BLaER1 treated with 17β-estradiol and CSF1 and Interleukin-3, amounts not matched to agents 10 nM and 100 nM (cell line): ENCODE results near the gene AKAP14.

Source experiments
- H3K27ac ChIP-seq, 11 experiments: shearing (Covaris generic); formaldehyde crosslinking; 2 replicates each; pipeline ENCODE4 v1.8.1; 2022
- H3K27me3 ChIP-seq, 11 experiments: shearing (Covaris generic); formaldehyde crosslinking; 2 replicates each; pipeline ENCODE4 v1.8.1; 2022
- H3K36me3 ChIP-seq, 11 experiments: shearing (Covaris generic); formaldehyde crosslinking; 2 replicates each; pipeline ENCODE4 v1.8.1; 2022
- H3K4me1 ChIP-seq, 10 experiments: shearing (Covaris generic); formaldehyde crosslinking; 2 replicates each; pipeline ENCODE4 v1.8.1; 2022
- H3K4me2 ChIP-seq, 11 experiments: shearing (Covaris generic); formaldehyde crosslinking; 2 replicates each; pipeline ENCODE4 v1.8.1; 2022
- H3K4me3 ChIP-seq, 10 experiments: shearing (Covaris generic); formaldehyde crosslinking; 2 replicates each; pipeline ENCODE4 v1.8.1; 2022
- H3K9ac ChIP-seq, 11 experiments: shearing (Covaris generic); formaldehyde crosslinking; 2 replicates each; pipeline ENCODE4 v1.8.1; 2022
- H3K9me3 ChIP-seq, 11 experiments: shearing (Covaris generic); formaldehyde crosslinking; replicated peaks in 1 of 11; 2 replicates each; pipeline ENCODE4 v1.8.1; 2022
- H4K20me1 ChIP-seq, 11 experiments: shearing (Covaris generic); formaldehyde crosslinking; 2 replicates each; pipeline ENCODE4 v1.8.1; 2022
- Cebpa-rat ChIP-seq, 11 experiments: shearing (Covaris generic); IDR thresholded peaks; 2 replicates each; pipeline ENCODE4 v1.8.1; 2022

AKAP14 gene

DNA sequence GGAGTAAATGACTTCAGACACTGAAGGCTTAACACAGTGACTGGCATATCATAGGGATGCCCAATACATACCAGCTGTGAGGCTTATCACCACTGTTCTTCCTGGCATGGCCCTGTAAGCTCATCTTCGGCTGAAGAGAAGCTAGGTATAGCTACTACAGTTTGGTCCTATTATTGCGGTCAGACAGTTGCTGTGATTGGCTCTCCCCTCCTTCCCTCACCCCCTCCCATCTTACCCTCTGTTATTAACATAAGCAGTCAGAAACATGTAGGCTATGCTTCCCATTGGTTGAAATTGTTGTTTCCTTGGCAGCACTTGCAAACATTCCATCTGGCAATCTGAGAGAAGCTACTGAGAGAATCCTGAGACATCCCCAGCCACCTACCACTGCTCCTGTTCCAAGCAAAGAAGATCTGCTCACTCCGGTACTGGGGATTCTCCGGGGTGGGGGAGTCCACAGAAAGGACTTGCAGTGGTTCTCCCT lies at the start of gene AKAP14:
Gene AKAP14, plus strand, starts transcription at position 51 of the 484 bp plus-strand sequence. CDS start 7,331 bp downstream, outside the sequence.
- no peak within 1 kb of the TSS for H3K4me3 ChIP-seq
- TF ChIP-seq Cebpa-rat (IDR thresholded peaks at IDR 0.05): no peak
- no peak within 1 kb of the TSS for H3K27ac ChIP-seq
- no peaks in the 10 kb centered on the region for H3K36me3 ChIP-seq
- H3K9me3 ChIP-seq: no peaks in the 10 kb centered on the region
- H3K27me3 ChIP-seq: no peaks in the 10 kb centered on the region
- peaks cover 0 to 15% (median 0%) of the 10 kb centered on the region in 10 experiments; a peak in 5 of 20 replicates for H3K4me1 ChIP-seq
- no peaks in the 10 kb centered on the region for H4K20me1 ChIP-seq
- H3K4me2 ChIP-seq: no peak within 1 kb of the TSS
- H3K9ac ChIP-seq: no peak within 1 kb of the TSS

DNA sequence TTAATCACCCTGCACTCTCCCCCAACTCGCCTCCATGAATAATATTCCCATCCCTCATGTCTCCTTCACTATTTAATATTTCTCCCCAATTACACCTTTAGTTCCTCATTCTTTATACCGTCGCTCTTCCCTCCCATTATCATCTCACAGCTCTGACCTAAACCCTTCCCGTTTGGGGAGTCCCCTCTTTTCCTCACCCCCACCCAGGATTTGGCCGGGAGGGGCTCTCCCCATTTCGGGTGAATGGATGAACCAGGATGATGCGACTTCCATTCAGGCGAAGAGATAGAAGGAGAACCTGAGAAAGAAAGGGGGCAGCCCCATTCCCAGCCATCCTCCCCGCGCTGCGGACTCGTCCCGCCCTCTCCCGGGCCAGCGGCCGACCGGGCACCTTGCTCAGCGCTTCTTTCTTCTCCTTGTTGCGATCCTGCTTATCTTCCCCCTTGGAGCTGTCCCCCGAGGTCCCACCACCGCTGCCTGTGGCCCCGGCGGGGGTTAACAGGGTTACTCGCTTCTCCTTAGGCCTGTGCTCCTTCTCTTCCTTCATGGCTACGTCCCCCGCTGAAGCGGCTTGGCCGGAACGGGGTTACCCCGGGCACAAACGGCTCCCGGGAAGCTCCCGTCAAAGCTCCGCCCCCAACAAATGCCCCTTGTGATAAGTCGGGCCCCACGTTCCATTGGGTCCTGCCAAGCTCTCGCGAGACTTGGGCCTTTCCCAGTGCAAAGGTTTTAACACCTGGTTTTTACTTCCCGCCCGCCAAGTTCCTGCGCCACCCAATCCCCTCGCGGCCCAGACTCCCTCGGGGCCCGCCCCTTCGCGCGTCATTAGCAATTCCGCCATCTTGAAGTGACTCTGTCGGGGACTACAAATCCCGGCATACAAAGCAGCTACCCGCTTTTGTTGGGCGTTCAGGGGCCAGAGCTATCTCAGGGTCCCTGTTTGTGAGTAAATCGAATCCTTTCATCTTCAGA lies 43.0 kb upstream of the AKAP14 start, which contains the start of gene UPF3B:
Gene UPF3B, minus strand, starts transcription at position 582 of the 972 bp plus-strand sequence. Its CDS starts 35 bp downstream, at position 547.
- Histone ChIP-seq H3K4me2 (peak within 1 kb of the TSS; percentile 68 to 83 (median 73)), H3K27me3 (no peaks in the 10 kb centered on the region), H3K9me3 (peaks cover 0 to 6% (median 0%) of the 10 kb centered on the region in 11 experiments; a peak in 2 of 22 replicates), H4K20me1 (no peaks in the 10 kb centered on the region; a peak in 1 of 22 replicates), H3K27ac (peak within 1 kb of the TSS; percentile 60 to 88 (median 82)), H3K4me1 (peaks cover 0 to 12% (median 8%) of the 10 kb centered on the region in 10 experiments; a peak in 9 of 20 replicates), H3K36me3 (peaks cover 4 to 32% (median 20%) of the 10 kb centered on the region in 11 experiments; a peak in 19 of 22 replicates), H3K4me3 (peak within 1 kb of the TSS; percentile 65 to 83 (median 74)), H3K9ac (peak within 1 kb of the TSS; percentile 80 to 90 (median 87))
- TF ChIP-seq Cebpa-rat (IDR thresholded peaks at IDR 0.05): no peak

DNA sequence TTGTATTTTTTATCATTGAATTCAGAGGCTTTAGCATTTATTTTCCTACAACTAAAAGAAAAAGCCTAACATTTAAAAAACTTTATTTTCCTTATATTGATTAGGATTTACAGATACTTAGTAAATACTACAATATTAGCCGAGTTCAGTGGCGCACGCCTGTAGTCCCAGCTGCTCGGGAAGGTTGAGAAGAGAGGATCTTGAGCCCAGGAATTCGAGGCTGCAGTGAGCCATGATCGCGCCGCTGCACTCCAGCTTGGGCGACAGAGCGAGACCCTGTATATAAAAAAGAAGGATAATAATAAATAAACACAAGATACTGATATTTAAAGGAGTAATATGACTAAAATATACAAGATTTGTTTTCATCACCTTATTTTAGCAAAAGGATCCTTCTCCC lies 42.2 kb upstream of the AKAP14 start:
- peaks cover 0 to 12% (median 8%) of the 10 kb centered on the region in 10 experiments; a peak in 9 of 20 replicates for H3K4me1 ChIP-seq
- H3K27ac ChIP-seq: peak overlapping the region in 9 of 11 experiments; percentile 8 to 88 (median 48); a peak in 14 of 22 replicates
- H3K9me3 ChIP-seq: peaks cover 0 to 6% (median 0%) of the 10 kb centered on the region in 11 experiments; a peak in 2 of 22 replicates
- peaks cover 4 to 26% (median 13%) of the 10 kb centered on the region in 11 experiments; a peak in 18 of 22 replicates for H3K36me3 ChIP-seq
- H3K9ac ChIP-seq: peak overlapping the region; percentile 57 to 90 (median 87); a peak in 21 of 22 replicates
- H3K27me3 ChIP-seq: no peaks in the 10 kb centered on the region
- H3K4me3 ChIP-seq: peak overlapping the region; percentile 65 to 83 (median 74)
- TF ChIP-seq Cebpa-rat (IDR thresholded peaks at IDR 0.05): no peak
- peak overlapping the region; percentile 55 to 76 (median 71) for H3K4me2 ChIP-seq
- H4K20me1 ChIP-seq: no peaks in the 10 kb centered on the region; a peak in 1 of 22 replicates

DNA sequence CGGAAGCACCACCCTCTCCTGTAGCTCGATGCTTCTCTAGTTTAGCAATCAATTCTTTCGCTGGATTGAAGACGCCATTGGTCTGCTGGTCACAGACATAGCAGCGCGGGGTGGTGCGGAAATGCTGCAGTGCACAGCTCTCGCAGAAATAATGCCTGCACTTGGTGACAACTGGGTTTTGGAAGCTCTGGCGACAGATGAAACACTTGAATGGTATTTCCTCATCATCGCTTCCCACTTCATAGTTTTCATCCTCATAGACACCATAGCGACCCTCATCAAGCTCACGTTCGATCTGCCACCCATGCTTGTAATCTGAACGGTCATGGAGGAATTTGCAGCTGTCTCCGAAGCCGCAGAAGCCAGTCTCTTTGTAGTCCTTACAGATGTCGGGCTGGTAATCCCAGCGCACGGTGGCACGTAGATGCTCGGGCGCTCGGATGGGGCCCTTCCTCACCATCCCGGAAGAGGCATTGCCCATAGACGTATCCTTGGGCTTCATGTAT lies 25.0 kb upstream of the AKAP14 start:
- H3K27me3 ChIP-seq: no peaks in the 10 kb centered on the region
- peaks cover 5 to 45% (median 26%) of the 10 kb centered on the region in 11 experiments; a peak in 19 of 22 replicates for H4K20me1 ChIP-seq
- peaks cover 8 to 22% (median 13%) of the 10 kb centered on the region in 10 experiments; a peak in 17 of 20 replicates for H3K4me1 ChIP-seq
- H3K4me3 ChIP-seq: peak overlapping the region; percentile 62 to 78 (median 72)
- H3K27ac ChIP-seq: peak overlapping the region; percentile 89 to 95 (median 92)
- peaks cover 5 to 26% (median 13%) of the 10 kb centered on the region in 11 experiments; a peak in 15 of 22 replicates for H3K36me3 ChIP-seq
- peak overlapping the region; percentile 85 to 94 (median 90) for H3K9ac ChIP-seq
- H3K9me3 ChIP-seq: peaks cover 0 to 15% (median 6%) of the 10 kb centered on the region in 11 experiments; a peak in 8 of 22 replicates
- no peak for TF ChIP-seq Cebpa-rat (IDR thresholded peaks at IDR 0.05)
- peak overlapping the region; percentile 66 to 89 (median 75) for H3K4me2 ChIP-seq

DNA sequence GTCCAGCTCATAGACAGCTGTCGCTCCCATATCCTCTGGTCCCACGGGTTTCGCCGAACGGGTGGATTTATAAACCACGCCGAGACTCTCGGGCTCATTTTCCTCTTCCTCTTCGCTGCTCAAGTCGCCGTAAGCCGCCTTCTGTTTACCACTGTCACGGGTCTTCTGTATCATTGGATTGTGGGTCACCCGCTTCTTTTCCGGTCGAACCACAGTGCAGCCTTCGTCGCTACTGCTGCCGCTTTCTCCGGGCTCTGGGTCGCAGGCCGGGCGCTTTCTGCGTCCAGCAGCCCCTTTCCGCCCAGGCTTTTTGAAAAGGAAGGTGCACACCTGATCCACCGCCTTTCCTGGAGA lies 24.5 kb upstream of the AKAP14 start:
- Histone ChIP-seq H3K9ac (peak overlapping the region; percentile 85 to 94 (median 90)), H3K9me3 (peaks cover 0 to 15% (median 6%) of the 10 kb centered on the region in 11 experiments; a peak in 8 of 22 replicates), H3K27ac (peak overlapping the region; percentile 89 to 95 (median 92)), H3K4me2 (peak overlapping the region; percentile 66 to 89 (median 75); a peak in 21 of 22 replicates), H4K20me1 (peaks cover 10 to 50% (median 32%) of the 10 kb centered on the region in 11 experiments; a peak in 19 of 22 replicates), H3K36me3 (peaks cover 6 to 32% (median 18%) of the 10 kb centered on the region in 11 experiments; a peak in 16 of 22 replicates), H3K4me1 (peaks cover 8 to 22% (median 13%) of the 10 kb centered on the region in 10 experiments; a peak in 17 of 20 replicates), H3K4me3 (peak overlapping the region; percentile 62 to 78 (median 72)), H3K27me3 (no peaks in the 10 kb centered on the region)
- TF ChIP-seq Cebpa-rat (IDR thresholded peaks at IDR 0.05): no peak; a peak in 1 of 22 replicates

DNA sequence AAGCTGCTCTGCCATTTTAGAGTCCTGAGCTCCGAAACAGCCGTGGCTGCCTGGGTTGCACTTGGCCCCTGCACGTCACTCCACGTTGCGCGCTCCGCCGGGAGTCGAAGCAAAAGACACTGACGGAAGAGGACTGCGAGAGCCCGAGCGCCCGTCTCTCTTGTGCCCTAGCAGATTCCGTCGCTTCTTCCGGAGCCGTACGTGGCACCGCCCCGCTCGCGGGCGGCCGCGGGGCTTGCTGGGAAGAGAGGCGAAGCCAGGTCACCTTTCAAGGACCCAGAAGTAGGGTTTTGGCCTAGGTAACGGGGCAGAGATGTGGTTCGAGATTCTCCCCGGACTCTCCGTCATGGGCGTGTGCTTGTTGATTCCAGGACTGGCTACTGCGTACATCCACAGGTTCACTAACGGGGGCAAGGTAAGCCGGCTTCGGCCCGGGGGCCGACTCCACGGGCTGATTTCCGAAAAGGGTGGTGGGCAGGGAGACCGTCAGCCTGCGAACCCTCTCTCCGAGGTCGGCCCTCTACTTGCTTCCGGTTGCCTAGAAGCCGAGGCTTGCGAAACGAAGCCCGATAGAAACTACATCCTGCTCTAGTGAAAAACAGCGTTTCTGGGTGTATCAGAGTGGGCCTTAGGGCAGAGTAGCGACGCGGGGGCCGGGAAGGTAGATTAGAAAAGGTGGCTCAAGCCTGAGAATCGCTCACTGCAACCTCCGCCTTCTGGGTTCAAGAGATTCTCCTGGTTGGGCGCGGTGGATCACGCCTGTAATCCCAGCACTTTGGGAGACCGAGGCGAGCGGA lies 23.9 kb upstream of the AKAP14 start, which contains the start of the genes NDUFA1 and RNF113A:
Gene NDUFA1, plus strand, starts transcription at position 234 of the 797 bp plus-strand sequence. Its CDS starts 80 bp downstream, at position 314.
Gene RNF113A, minus strand, starts transcription at position 135 of the 797 bp plus-strand sequence. Its CDS starts 120 bp downstream, at position 15.
- peak within 1 kb of the TSS; percentile 62 to 78 (median 72) for H3K4me3 ChIP-seq
- H3K4me2 ChIP-seq: peak within 1 kb of the TSS; percentile 66 to 89 (median 75)
- peak in 2 of 11 experiments; percentile 12 to 23; a peak in 1 of 22 replicates for TF ChIP-seq Cebpa-rat (IDR thresholded peaks at IDR 0.05)
- H3K36me3 ChIP-seq: peaks cover 12 to 37% (median 23%) of the 10 kb centered on the region in 11 experiments; a peak in 18 of 22 replicates
- H3K27ac ChIP-seq: peak within 1 kb of the TSS; percentile 89 to 95 (median 92)
- peaks cover 8 to 22% (median 13%) of the 10 kb centered on the region in 10 experiments; a peak in 17 of 20 replicates for H3K4me1 ChIP-seq
- peaks cover 0 to 15% (median 6%) of the 10 kb centered on the region in 11 experiments; a peak in 8 of 22 replicates for H3K9me3 ChIP-seq
- H4K20me1 ChIP-seq: peaks cover 11 to 56% (median 36%) of the 10 kb centered on the region in 11 experiments; a peak in 19 of 22 replicates
- no peaks in the 10 kb centered on the region for H3K27me3 ChIP-seq
- peak within 1 kb of the TSS; percentile 85 to 94 (median 90) for H3K9ac ChIP-seq

DNA sequence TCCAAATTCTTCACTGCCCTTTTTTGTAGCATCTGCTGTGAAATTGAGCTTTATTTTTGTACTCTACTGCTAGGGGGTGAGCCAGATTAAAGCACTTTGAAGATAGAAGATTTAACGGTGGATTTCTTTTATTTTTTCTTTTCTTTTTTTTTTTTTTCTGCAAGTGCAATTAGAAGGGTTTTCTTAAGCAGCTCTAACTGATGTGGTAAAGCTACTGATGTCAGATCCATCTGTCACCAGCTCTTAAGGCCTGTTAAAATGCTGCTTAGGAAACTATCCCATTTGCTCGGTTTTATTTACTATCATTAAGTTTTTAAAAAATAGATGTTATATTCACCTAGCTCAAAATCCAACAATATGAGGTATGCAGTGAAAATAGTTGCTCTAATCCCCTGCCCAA lies 17.0 kb upstream of the AKAP14 start:
- H4K20me1 ChIP-seq: peaks cover 5 to 61% (median 30%) of the 10 kb centered on the region in 11 experiments; a peak in 17 of 22 replicates
- H3K9me3 ChIP-seq: no peaks in the 10 kb centered on the region
- no peak overlapping the region for H3K9ac ChIP-seq
- peaks cover 23 to 50% (median 36%) of the 10 kb centered on the region in 11 experiments; a peak in 18 of 22 replicates for H3K36me3 ChIP-seq
- H3K4me3 ChIP-seq: no peak overlapping the region
- no peak overlapping the region for H3K27ac ChIP-seq
- peaks cover 4 to 17% (median 13%) of the 10 kb centered on the region in 10 experiments; a peak in 14 of 20 replicates for H3K4me1 ChIP-seq
- TF ChIP-seq Cebpa-rat (IDR thresholded peaks at IDR 0.05): no peak
- no peak overlapping the region for H3K4me2 ChIP-seq
- no peaks in the 10 kb centered on the region for H3K27me3 ChIP-seq
